ENCODE measurements around the gene DOK6.

The DOK6 gene

DNA sequence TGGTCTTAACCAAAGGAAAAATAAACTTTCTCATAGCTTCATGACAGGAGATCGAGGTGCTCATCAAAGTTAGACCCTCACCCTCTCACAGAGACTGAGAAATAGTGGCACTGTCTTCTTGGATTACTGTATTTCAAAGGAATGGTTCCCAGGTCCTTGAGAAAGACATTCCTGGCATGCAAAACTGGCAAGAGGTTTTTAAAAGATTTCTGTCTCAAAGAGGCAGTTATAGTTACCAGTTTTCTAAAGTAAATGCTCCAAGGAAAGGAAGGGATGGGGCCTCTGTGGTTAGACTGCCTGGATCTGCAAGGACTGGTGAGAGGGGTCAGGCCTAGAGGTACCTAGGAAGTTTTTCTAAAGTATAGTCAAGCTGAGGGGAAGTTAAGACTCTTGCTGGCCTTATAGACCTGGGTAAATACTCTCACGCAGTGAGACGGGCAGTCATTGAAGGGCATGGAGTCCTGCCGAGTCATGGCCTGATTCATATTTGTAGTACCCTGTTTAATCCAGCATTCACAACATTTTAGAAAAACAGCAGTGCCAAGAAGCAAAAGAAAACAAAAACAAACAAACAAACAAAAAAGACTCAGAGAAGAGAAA lies 226.1 kb downstream of the DOK6 start:
- DNase-seq (ENCODE audit: low spot score in 2 of 2), result no peak
- Histone ChIP-seq H3K4me1 (no peaks in the 10 kb centered on the region), H3K9me3 (no peaks in the 10 kb centered on the region), H3K36me3 (replicated peaks) (no peaks in the 10 kb centered on the region), H3K27me3 (ENCODE audit: low read depth) (no peaks in the 10 kb centered on the region), H3K4me3 (no peak overlapping the region)
- in situ Hi-C loops (cut with MboI; ENCODE audit: low sequenced_read_pairs), result loop anchor here (25.0 kb wide), 2 partner anchors 461 to 836 kb away; no protein-coding TSS in a partner anchor

DNA sequence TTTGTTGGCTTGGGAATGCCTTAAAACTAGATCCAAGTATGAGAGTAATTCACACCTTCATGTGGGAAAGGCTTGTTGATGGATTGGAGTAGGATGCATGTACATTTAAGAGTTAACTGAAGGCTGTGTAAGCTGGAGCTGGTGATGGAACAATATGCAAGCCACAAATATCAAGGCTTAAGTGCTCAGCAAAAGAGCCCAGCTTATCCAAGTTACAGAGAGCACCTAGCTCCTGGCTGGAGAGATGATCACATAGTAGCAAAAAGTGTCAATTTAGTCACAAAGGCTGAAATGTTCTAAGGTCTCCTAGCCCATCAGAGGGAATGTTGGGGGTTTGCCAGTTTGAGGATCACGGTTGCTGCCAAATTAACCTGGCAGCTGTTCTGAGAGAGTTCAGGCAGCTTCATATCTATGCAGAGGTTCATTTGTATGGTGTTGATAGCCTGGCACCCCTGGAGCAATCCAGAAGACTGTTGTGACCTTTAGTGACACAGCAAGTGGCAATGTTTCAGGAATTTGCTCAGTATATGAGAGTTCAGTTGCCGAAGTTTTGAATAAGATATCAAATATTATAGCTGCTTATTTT lies 228.2 kb downstream of the DOK6 start:
- in situ Hi-C loops (cut with MboI; ENCODE audit: low sequenced_read_pairs), result loop anchor here (25.0 kb wide), 2 partner anchors 458 to 833 kb away; no protein-coding TSS in a partner anchor
- Histone ChIP-seq H3K4me1 (no peaks in the 10 kb centered on the region), H3K9me3 (no peaks in the 10 kb centered on the region), H3K4me3 (no peak overlapping the region), H3K36me3 (replicated peaks) (no peaks in the 10 kb centered on the region), H3K27me3 (ENCODE audit: low read depth) (no peaks in the 10 kb centered on the region)
- no peak for DNase-seq (ENCODE audit: low spot score in 2 of 2)

DNA sequence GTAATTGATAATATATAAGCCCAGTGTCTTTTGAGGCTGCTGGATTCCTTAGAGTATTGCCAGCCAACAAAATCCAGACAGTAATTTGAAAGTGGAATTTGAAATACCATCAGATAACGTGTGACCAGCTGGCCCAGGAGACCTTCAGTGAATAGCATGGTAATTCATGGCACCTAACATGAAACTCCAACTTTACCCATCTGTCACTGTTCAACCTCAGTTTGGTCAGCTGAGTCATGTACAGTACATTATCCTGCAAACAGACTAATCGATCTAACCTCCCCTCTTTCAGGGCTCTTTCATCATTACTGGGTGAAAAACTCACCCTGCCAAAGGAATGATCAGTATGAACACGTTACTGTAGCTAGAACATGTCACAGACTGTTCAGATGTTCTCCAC lies 230.6 kb downstream of the DOK6 start:
- no peak for DNase-seq (ENCODE audit: low spot score in 2 of 2)
- no peaks in the 10 kb centered on the region for H3K27me3 ChIP-seq (ENCODE audit: low read depth)
- H3K4me1 ChIP-seq, result no peaks in the 10 kb centered on the region
- in situ Hi-C loops (cut with MboI; ENCODE audit: low sequenced_read_pairs), result loop anchor here (25.0 kb wide), 2 partner anchors 456 to 831 kb away; no protein-coding TSS in a partner anchor
- no peaks in the 10 kb centered on the region for H3K9me3 ChIP-seq
- H3K4me3 ChIP-seq, result no peak overlapping the region
- no peaks in the 10 kb centered on the region for H3K36me3 ChIP-seq (replicated peaks)

DNA sequence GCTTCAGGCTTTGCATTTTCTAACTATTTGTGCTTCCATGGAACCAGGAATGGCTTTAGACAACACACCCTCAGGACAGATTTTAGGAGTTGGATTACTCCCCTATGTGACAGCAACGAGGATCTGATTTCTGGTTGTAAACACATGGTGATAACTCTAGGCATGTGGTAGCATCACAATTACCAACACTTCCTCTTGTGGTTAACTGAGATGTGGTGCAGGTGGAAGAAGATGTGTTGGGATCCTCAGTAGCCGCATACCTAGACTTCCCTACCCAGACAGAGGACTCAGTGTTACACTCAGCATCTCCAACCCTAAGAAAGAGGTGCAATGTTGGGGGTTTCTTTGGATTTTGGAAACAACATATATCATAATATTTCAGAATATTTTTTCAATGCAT lies 234.8 kb downstream of the DOK6 start:
- peaks cover 6% of the 10 kb centered on the region for H3K4me1 ChIP-seq
- no peaks in the 10 kb centered on the region for H3K27me3 ChIP-seq (ENCODE audit: low read depth)
- H3K4me3 ChIP-seq, result no peak overlapping the region
- in situ Hi-C loops (cut with MboI; ENCODE audit: low sequenced_read_pairs), result loop anchor here (25.0 kb wide), 2 partner anchors 452 to 827 kb away; no protein-coding TSS in a partner anchor
- DNase-seq (ENCODE audit: low spot score in 2 of 2), result no peak
- no peaks in the 10 kb centered on the region for H3K9me3 ChIP-seq
- no peaks in the 10 kb centered on the region for H3K36me3 ChIP-seq (replicated peaks)

DNA sequence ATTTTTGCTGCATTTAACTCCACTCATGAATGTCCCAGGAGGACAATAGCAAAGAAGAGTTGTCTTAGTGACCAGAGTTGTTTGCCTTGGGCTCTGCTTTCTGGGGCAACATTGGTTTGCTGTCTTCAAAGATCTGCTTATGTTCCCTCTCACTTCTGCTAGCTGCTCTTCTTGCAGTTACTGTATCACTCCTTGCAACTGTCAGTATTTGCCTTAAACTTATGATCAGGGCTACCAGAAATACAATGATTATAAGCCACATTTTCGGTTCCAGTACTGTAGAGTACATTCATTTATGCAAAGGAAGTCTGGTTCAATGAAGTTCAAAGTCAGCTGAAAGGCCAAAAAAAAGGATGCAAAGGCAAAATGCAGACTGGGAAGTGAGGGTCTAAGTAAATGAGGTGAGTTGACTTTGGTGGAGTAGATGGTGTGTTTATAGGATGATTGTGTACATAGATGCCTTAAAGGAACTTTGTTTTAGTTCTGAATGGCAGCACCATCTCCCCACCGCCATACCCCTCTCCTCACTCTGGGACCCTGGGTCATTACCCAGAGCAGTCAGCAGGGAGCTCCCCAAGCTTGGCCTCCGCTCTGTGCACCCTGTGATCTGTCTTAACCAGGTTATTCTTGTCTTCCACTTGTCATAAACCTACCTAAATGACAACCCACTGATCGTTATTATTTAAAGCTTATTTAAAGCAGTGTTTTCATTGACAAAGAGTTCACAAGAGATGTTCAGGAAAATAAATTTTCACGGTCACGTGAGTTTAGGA lies 236.0 kb downstream of the DOK6 start:
- in situ Hi-C loops (cut with MboI; ENCODE audit: low sequenced_read_pairs), result loop anchor here (25.0 kb wide), 2 partner anchors 451 to 826 kb away; no protein-coding TSS in a partner anchor
- peak; percentile 34 to 65 for DNase-seq (ENCODE audit: low spot score in 2 of 2)
- Histone ChIP-seq H3K36me3 (replicated peaks) (no peaks in the 10 kb centered on the region), H3K27me3 (ENCODE audit: low read depth) (no peaks in the 10 kb centered on the region), H3K4me3 (no peak overlapping the region), H3K9me3 (no peaks in the 10 kb centered on the region), H3K4me1 (peaks cover 6% of the 10 kb centered on the region)

DNA sequence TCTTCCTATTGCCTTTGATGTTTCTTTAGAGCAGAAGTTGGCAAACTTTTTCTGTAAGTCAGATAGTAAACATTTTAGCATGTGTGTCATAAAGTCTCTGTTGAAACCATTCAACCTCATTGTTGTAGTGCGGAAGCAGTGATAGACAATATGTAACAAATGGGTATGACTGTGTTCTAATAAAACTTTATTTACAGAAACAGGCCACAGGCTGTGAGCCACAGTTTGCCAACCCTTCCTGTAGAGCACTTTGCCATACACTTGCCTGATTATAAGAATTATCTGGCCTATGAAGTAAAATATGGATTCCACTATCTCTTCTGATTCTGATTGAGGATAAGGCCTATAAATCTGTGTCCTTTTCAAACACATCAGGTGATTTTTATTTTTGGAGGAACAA lies 237.4 kb downstream of the DOK6 start:
- Histone ChIP-seq H3K4me3 (no peak overlapping the region), H3K9me3 (no peaks in the 10 kb centered on the region), H3K27me3 (ENCODE audit: low read depth) (no peaks in the 10 kb centered on the region), H3K36me3 (replicated peaks) (no peaks in the 10 kb centered on the region), H3K4me1 (peaks cover 6% of the 10 kb centered on the region)
- no peak for DNase-seq (ENCODE audit: low spot score in 2 of 2)
- in situ Hi-C loops (cut with MboI; ENCODE audit: low sequenced_read_pairs), result loop anchor here (25.0 kb wide), 2 partner anchors 449 to 824 kb away; no protein-coding TSS in a partner anchor

DNA sequence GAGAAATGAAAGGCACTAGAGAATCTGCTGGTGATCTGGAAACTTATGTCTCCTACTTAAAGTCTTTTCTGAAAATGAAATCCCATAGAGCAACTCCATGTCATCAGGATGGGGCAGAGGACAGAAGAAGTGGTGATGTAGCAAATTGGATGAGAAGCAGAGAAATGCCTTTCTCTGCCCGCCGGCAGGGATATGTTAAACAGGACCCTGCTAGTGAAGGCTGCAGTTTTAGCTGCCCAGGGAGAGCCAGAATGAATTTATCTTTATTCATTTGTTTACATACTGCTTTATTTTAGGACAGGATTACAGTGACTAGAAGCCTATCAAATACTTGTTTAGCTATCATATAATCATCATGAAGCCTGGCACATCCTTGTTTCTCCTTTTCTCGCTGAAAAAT lies 247.0 kb downstream of the DOK6 start:
- H3K4me1 ChIP-seq, result peaks cover 12% of the 10 kb centered on the region
- no peaks in the 10 kb centered on the region for H3K9me3 ChIP-seq
- in situ Hi-C loops (cut with MboI; ENCODE audit: low sequenced_read_pairs), result loop anchor here (25.0 kb wide), 2 partner anchors 440 to 815 kb away; no protein-coding TSS in a partner anchor
- no peak for DNase-seq (ENCODE audit: low spot score in 2 of 2)
- no peaks in the 10 kb centered on the region for H3K27me3 ChIP-seq (ENCODE audit: low read depth)
- no peaks in the 10 kb centered on the region for H3K36me3 ChIP-seq (replicated peaks)
- no peak overlapping the region for H3K4me3 ChIP-seq

DNA sequence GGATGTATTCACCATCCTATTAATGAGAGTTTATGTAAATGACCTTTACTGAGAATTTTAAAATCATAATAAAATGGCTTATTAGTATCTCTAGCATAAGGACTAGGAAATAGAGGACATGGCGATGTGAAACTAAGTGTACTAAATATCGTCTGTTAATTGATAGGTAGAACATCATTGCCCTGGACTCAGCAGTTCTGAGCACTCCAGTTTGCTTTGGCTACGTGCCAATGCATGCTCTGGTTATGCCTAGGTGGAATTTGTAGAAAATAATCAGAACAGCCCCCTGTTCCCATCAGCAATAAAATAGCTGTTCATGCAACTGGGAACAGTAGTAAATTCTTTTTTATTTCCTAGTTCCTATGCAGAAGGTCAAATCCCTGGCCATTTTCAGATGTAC lies 247.8 kb downstream of the DOK6 start:
- Histone ChIP-seq H3K27me3 (ENCODE audit: low read depth) (no peaks in the 10 kb centered on the region), H3K4me1 (peaks cover 10% of the 10 kb centered on the region), H3K36me3 (replicated peaks) (no peaks in the 10 kb centered on the region), H3K4me3 (no peak overlapping the region), H3K9me3 (no peaks in the 10 kb centered on the region)
- in situ Hi-C loops (cut with MboI; ENCODE audit: low sequenced_read_pairs), result loop anchor here (25.0 kb wide), 2 partner anchors 439 to 814 kb away; no protein-coding TSS in a partner anchor
- DNase-seq (ENCODE audit: low spot score in 2 of 2), result no peak

DNA sequence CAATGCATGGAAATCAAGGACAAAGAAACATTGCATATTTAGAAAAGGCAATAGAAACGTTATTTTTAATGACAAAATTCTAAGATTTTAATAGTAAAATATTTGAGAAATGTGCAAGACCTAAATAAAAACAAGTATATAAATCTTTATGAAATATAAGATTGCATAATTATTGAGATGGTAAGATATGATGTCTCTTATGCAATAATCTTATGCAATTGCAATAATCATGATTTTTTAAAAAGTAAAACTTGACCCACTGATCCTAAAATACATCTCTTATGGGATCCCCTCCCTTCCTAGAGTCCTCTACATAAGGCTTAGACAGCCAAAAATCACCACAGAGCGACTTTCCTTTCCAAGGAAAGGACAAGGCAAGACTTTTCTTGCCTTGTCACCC lies 249.0 kb downstream of the DOK6 start:
- Histone ChIP-seq H3K36me3 (replicated peaks) (no peaks in the 10 kb centered on the region), H3K27me3 (ENCODE audit: low read depth) (no peaks in the 10 kb centered on the region), H3K9me3 (no peaks in the 10 kb centered on the region), H3K4me3 (no peak overlapping the region), H3K4me1 (peaks cover 16% of the 10 kb centered on the region)
- in situ Hi-C loops (cut with MboI; ENCODE audit: low sequenced_read_pairs), result loop anchor here (25.0 kb wide), 2 partner anchors 438 to 813 kb away; no protein-coding TSS in a partner anchor
- no peak for DNase-seq (ENCODE audit: low spot score in 2 of 2)

DNA sequence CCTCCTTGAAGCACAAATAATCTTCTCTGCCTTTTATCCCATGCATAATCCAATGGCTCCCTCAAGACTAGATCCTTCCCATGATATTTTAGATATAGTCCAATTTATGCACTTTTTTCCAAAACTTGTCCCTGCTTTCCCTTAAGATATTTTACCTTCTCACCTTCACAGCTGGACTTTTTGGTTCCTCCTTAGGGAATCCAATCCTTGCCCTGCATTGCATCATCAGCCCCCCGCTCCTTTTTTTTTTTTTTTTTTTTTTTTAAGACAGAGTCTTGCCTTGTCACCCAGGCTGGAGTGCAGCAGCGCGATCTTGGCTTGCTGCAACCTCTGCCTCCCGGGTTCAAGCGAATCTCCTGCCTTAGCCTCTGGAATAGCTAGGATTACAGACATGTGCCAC lies 250.6 kb downstream of the DOK6 start:
- in situ Hi-C loops (cut with MboI; ENCODE audit: low sequenced_read_pairs), result no loop called here
- peaks cover 20% of the 10 kb centered on the region for H3K4me1 ChIP-seq
- H3K36me3 ChIP-seq (replicated peaks), result no peaks in the 10 kb centered on the region
- no peaks in the 10 kb centered on the region for H3K27me3 ChIP-seq (ENCODE audit: low read depth)
- no peak overlapping the region for H3K4me3 ChIP-seq
- DNase-seq (ENCODE audit: low spot score in 2 of 2), result no peak
- no peaks in the 10 kb centered on the region for H3K9me3 ChIP-seq

DNA sequence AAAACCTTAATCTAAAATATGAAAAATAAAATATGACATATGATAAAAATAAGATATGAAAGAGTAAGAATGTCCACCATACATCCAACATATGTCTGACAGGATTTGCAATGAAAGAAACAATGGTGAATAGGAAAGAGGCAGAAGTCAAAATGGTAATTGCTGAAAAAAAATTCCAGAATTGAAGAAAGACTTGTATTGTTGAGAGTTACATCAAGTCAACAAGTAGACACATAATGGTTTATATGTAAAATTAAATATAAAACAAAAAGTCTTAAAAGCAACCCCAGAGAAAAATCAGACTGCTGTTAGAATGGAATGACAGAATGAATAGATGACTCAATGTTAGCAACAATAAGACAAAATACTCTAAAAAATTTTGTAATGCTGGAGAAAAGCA lies 255.1 kb downstream of the DOK6 start:
- no peak overlapping the region for H3K4me3 ChIP-seq
- H3K36me3 ChIP-seq (replicated peaks), result no peaks in the 10 kb centered on the region
- no peaks in the 10 kb centered on the region for H3K9me3 ChIP-seq
- peaks cover 41% of the 10 kb centered on the region for H3K4me1 ChIP-seq
- no peak for DNase-seq (ENCODE audit: low spot score in 2 of 2)
- in situ Hi-C loops (cut with MboI; ENCODE audit: low sequenced_read_pairs), result no loop called here
- no peaks in the 10 kb centered on the region for H3K27me3 ChIP-seq (ENCODE audit: low read depth)

DNA sequence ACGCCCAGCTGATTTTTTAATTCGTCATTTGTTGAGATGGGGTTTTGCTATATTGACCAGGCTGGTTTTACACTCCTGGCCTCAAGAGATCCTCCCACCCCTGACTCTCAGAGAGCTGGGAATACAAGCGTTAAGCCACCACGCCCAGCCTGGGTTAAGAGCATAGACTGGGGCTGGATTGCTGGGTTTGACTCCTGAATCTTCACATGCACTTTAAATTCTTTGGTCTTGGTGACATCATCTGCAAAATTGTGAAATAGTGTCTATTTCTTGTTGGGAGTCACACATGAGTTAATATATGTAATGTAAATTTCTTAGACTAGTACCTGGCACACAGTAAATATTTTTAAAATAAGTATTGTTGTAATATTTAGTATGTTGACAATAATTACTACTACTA lies 257.4 kb downstream of the DOK6 start:
- H3K9me3 ChIP-seq, result no peaks in the 10 kb centered on the region
- in situ Hi-C loops (cut with MboI; ENCODE audit: low sequenced_read_pairs), result no loop called here
- H3K4me3 ChIP-seq, result no peak overlapping the region
- peaks cover 51% of the 10 kb centered on the region for H3K4me1 ChIP-seq
- H3K36me3 ChIP-seq (replicated peaks), result no peaks in the 10 kb centered on the region
- no peak for DNase-seq (ENCODE audit: low spot score in 2 of 2)
- no peaks in the 10 kb centered on the region for H3K27me3 ChIP-seq (ENCODE audit: low read depth)

DNA sequence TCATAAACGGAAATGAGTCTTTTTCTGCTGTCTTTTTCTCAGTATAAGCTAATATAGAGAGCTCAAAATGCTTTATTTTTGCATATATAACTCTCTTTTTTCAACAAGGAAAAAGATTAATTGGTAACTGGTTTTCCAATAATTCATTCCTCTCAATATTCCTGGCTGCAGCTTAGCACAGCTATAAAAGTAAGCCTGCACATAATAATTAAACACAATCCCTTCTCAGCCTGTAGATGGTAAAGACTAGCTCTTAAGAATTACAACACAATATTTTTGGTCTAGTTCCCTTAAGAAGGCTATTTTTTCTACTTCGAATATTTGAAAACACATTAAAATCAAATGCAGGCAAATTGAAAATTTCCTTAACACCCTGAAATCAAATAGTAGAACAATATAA lies 258.0 kb downstream of the DOK6 start:
- Histone ChIP-seq H3K9me3 (no peaks in the 10 kb centered on the region), H3K4me1 (peaks cover 54% of the 10 kb centered on the region), H3K36me3 (replicated peaks) (no peaks in the 10 kb centered on the region), H3K4me3 (no peak overlapping the region), H3K27me3 (ENCODE audit: low read depth) (no peaks in the 10 kb centered on the region)
- DNase-seq (ENCODE audit: low spot score in 2 of 2), result no peak
- in situ Hi-C loops (cut with MboI; ENCODE audit: low sequenced_read_pairs), result no loop called here

DNA sequence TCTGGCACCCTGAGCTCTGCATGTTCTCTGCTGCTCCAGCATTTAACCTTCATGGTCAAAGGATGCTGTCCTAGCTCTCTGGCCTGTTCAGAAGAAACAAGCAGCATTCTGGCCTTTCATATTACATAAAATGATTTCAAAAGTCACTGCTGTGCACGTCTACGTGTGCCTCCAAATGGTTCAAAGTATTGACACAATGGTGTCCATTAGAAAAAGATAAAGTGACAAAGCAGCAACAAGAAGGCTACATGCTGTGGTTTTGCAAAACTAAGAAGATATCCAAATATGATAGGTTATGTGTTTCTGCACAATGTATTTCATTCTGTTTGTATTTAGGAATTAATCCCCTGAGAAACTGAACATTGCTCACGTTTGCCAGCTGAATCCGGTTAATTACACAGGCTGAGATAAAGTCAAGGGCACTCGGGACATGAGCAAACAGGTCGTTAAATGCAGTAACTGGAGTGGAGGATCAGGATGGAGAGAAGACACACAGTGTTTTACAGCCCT lies 258.5 kb downstream of the DOK6 start:
- Histone ChIP-seq H3K36me3 (replicated peaks) (no peaks in the 10 kb centered on the region), H3K4me1 (peaks cover 53% of the 10 kb centered on the region), H3K27me3 (ENCODE audit: low read depth) (no peaks in the 10 kb centered on the region), H3K4me3 (no peak overlapping the region), H3K9me3 (no peaks in the 10 kb centered on the region)
- in situ Hi-C loops (cut with MboI; ENCODE audit: low sequenced_read_pairs), result no loop called here
- DNase-seq (ENCODE audit: low spot score in 2 of 2), result peak in 1 of 2 experiments; percentile 46
